ENCODE measurements around the gene LAGE3.

DNA sequence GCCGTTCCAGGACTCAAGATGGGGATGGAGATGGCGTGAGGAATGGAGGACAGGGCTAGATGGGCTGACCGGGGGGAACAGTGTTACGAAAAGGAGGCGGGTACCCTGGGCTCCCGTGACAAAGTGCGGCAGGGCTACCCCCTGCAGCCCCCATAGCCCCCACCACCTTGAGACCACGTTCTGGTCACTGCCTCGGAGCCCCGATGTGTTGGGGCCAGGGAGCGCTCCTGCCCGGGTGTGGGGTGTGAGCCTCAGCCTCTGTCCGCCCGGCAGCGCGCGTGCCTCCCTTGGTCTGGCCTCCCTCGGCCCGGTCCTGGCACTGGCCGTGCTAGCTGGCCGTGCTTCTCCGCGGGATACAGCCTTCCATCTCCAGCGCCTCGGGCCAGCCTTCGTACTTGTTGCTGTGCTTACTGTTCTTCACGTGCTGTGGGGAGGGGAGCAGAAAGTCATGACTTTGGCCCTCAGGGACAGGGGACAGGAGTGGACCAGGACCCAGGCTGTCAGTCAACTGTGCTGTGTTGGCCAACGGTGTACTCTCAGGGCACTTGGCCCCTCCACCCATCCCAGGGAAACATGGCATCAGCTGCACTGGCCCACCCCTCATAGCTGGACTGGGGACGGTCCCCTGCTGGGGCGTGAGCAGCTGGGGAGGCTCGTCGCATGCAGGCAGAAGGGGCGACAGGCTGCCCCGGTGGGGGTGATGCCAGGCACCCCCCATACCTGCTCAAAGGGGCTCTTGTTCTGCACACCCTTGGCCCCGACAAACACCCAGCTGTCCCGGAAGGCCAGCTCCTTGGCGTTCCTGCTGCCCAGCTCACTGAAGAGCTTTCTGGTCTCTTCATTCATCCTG, 27.6 kb upstream of the LAGE3 start:
- TF ChIP-seq CTCF (tag by site-specific recombination; IDR thresholded peaks at IDR 0.05) (no peak), ZNF416 (tag by site-specific recombination; IDR thresholded peaks at IDR 0.05) (no peak), AEBP2 (tag by site-specific recombination; IDR thresholded peaks at IDR 0.05; ENCODE audit: borderline replicate concordance) (no peak), ZNF398 (tag by site-specific recombination; IDR thresholded peaks at IDR 0.05) (no peak)

Data from HEK293 (cell line).